GM12801 (cell line): ENCODE data around the gene SPATA33.

ENCODE experiments used
- TF ChIP-seq, protein P1 (sequence below): IDR thresholded peaks from one replicate; pipeline ENCODE4 v1.5.1; 2011; ENCODE audit warnings: control low read depth; ENCODE audit not compliant: insufficient read length; ENCODE audit errors: extremely low read depth

The SPATA33 gene

DNA sequence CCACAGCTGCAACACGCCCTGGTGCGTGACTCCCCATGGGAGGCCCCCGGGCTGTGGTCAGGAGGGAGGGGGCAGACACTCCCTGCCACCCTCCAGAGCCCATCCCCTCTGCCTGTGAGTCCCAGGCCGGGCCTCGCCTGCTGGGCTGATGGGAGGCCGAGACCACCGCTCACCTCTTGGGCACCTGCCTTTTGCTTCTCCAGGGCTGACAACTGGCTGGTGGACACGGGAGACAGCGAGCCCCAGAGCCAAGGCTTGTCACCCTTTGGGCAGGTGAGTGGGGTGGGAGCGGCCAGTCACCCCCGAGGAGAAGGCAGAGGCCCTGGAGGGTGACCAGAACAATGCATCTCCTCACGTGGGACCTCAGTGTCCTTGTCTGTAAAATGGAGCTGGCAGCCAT, 21.0 kb upstream of the SPATA33 start:
- TF ChIP-seq, protein P1, sequence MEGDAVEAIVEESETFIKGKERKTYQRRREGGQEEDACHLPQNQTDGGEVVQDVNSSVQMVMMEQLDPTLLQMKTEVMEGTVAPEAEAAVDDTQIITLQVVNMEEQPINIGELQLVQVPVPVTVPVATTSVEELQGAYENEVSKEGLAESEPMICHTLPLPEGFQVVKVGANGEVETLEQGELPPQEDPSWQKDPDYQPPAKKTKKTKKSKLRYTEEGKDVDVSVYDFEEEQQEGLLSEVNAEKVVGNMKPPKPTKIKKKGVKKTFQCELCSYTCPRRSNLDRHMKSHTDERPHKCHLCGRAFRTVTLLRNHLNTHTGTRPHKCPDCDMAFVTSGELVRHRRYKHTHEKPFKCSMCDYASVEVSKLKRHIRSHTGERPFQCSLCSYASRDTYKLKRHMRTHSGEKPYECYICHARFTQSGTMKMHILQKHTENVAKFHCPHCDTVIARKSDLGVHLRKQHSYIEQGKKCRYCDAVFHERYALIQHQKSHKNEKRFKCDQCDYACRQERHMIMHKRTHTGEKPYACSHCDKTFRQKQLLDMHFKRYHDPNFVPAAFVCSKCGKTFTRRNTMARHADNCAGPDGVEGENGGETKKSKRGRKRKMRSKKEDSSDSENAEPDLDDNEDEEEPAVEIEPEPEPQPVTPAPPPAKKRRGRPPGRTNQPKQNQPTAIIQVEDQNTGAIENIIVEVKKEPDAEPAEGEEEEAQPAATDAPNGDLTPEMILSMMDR: no peak

DNA sequence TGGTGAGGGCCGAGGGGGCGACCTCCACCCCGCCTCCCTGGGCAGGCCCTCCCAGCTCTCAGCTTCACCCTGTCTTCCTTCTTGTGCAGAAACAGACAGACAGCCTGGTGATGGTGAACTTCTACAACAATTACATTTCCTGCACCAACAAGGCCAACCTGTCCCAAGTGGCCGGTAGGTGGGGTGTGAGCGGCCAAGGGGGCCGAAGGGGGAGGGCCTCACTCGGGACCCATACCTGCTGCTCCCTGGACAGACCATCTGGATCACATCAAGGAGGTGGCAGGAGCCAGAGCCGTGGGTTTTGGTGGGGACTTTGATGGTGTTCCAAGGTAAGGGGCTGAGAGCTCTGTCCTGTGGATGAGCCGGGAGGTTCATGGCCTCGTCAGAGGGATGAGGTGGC, 20.3 kb upstream of the SPATA33 start:
- TF ChIP-seq, protein P1: no peak

DNA sequence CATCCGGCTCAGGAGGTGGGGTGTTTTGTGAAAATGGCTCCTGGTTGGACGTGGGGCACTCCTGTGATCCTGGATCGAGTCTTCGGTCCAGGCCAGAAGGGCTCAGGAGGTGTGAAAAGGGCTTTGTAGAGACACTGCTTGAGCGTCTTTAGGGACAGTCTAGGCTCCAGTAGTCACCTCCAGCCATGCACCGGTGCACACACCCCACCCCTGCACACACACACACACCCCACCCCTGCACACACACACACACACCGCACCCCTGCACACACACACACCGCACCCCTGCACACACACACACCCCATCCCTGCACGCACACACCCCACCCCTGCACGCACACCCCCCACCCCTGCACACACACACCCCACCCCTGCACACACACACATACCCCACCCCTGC, 19.2 kb upstream of the SPATA33 start:
- TF ChIP-seq, protein P1: no peak

DNA sequence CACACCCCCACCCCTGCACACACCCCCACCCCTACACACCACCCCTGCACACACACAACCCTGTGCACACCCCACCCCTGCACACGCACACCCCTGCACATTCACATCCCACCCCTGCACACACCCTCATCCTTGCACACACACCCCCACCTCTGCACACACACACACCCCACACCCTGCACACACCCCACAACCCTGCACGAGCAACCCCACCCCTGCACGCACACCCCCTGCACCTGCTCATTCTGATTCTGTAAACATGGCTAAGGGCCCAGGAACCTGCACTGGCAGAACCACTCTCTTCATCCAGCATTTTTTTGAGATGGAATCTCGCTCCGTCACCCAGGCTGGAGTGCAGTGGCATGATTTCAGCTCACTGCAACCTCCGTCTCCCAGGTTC, 18.3 kb upstream of the SPATA33 start:
- TF ChIP-seq, protein P1: no peak

DNA sequence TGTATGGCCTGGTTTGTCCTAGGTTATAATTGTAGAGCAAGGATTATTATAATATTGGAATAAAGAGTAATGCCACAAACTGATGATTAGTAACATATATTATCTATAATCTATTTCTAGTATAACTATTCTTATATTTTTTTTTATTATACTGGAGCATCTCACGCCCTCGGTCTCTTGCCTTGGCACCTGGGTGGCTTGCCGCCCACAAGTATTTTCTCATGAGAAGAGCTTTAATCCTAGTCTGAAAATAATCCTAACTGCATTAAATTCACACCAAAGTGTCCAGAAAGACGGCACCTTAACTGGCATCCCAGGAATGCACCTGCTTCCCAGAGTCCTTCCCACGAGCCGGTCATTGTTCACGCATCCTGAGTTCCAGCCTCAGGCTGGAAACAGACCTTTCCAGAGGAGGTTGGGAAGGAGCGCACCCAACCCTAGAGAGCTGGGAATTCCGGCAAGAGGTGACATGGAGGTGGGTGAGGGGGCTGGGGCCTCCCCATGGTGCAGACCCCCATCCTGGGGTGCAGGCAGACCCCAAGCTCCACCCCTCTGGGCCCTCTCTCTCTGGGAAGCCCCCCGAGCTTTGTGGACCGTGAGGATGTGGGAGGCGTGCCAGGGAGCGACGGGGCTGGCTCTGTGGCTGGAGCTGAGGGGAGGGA, 16.0 kb upstream of the SPATA33 start:
- TF ChIP-seq, protein P1: no peak

DNA sequence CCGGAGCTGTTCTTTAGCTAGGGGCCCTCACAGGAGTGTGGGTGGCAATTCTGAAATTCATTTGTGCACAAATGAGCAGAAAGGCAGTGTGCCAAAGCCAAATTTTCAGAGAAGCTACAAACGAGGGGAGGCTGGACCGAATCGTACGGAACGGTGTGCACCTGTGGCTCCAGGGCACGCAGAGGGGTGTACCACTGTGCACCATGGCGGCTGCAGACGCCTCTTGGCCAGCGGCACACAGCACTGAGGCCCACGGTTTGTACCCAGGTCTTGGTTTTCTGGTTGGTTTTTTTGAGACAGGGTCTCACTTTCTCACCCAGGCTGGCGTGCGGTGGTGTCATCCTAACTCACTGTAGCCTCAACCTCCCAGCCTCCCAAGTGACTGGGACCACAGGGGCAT, 15.1 kb upstream of the SPATA33 start:
- TF ChIP-seq, protein P1: no peak

DNA sequence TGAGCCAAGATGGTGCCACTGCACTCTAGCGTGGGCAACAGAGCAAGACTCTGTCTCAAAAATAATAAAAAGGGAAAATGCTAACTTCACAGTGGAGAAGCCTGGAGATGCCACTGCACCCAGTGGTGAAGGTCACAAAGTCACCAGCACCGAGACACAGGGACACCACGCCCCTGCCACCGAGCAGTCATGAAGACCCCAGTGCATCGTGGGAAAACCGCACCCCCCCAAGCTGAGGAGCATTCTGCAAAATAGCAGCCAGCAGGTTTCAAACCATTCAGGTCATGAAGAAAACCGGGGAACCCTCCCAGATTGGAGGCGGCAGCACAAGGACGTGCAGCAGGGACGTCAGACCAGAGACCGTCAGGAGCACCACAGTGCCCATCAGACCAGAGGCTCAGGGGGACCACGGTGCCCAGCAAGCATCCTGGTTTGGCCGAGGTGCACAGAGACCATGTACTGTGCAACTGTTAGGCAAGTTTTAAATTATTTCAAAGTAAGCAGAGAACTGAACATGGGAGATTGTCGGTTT, 13.8 kb upstream of the SPATA33 start:
- TF ChIP-seq, protein P1: no peak

DNA sequence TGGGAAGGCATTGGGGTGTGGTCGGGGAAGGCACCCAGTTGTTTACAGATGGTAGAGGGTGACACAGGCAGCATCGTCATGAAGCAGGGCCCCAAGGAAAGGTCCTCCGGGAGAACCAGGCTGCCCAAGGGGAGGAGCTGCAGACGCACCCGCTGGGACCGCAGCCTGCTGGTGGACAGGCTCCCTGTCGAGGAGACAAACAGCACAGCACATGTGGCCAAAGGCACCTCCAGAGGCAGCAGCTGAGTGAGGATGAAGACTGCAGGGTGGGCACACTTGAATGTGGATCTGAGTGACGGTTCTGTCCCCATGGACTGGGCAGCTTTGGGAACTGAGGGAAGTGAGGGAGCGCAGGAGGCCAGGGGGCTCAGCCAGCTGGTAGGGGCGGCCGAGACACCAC, 12.5 kb upstream of the SPATA33 start:
- TF ChIP-seq, protein P1: no peak
